Liver (tissue), 9 donors: ENCODE data around the gene EPM2A. TPM values are rescaled to one million over a fixed set of nuclear protein-coding genes. Genes with fewer than 3 reads are reported as not detected.

Experiments
- DNase-seq: peaks from one replicate; pipeline ENCODE4 v3.0.0-alpha.2; 2017; ENCODE audit warnings: low spot score
- H3K27ac ChIP-seq, 2 donors: one replicate each; pipeline ENCODE4 v1.7.0; 2013; ENCODE audit warnings: inconsistent platforms in 2 of 2, low read length in 2 of 2, control low read depth in 1 of 2, low read depth in 1 of 2, mild to moderate bottlenecking in 1 of 2
- H3K27me3 ChIP-seq, 4 donors: one replicate each; pipeline versions ENCODE4 v1.6.1 to v1.7.0; 2013; ENCODE audit warnings: low read length in 3 of 4, inconsistent platforms in 1 of 4, mild to moderate bottlenecking in 1 of 4, moderate library complexity in 1 of 4; ENCODE audit not compliant: control insufficient read depth in 4 of 4, insufficient read depth in 4 of 4
- H3K36me3 ChIP-seq, 4 donors: one replicate each; pipeline versions ENCODE4 v1.6.1 to v1.7.0; 2013; ENCODE audit warnings: low read length in 3 of 4, mild to moderate bottlenecking in 3 of 4, low read depth in 1 of 4, moderate library complexity in 1 of 4; ENCODE audit not compliant: control insufficient read depth in 4 of 4, insufficient read depth in 3 of 4
- H3K4me1 ChIP-seq, 4 donors: one replicate each; pipeline versions ENCODE4 v1.6.1 to v1.7.0; 2013; ENCODE audit warnings: low read length in 3 of 4, mild to moderate bottlenecking in 3 of 4, moderate library complexity in 1 of 4; ENCODE audit not compliant: control insufficient read depth in 4 of 4, insufficient read depth in 4 of 4
- H3K4me3 ChIP-seq, 3 donors: one replicate each; pipeline versions ENCODE4 v1.6.1 to v1.7.0; 2013; ENCODE audit warnings: low read length in 3 of 3, control low read depth in 1 of 3, low read depth in 1 of 3, mild to moderate bottlenecking in 1 of 3
- H3K9ac ChIP-seq, 2 donors: one replicate each; pipeline ENCODE4 v1.7.0; 2013; ENCODE audit warnings: low read length in 2 of 2, mild to moderate bottlenecking in 2 of 2, moderate library complexity in 2 of 2, control low read depth in 1 of 2, low read depth in 1 of 2
- H3K9me3 ChIP-seq, 4 donors: one replicate each; pipeline versions ENCODE4 v1.6.1 to v1.7.0; 2013; ENCODE audit warnings: low read length in 3 of 4; ENCODE audit not compliant: control insufficient read depth in 4 of 4
- ATF3 ChIP-seq: IDR thresholded peaks from 2 replicates; pipeline ENCODE4 v1.6.1; 2016; ENCODE audit warnings: antibody characterized with exemption
- EGR1 ChIP-seq, 2 donors: IDR thresholded peaks; 2 replicates each; pipeline ENCODE4 v1.6.1; 2016 to 2018; ENCODE audit warnings: antibody characterized with exemption in 2 of 2, low read depth in 2 of 2
- FOXA1 ChIP-seq: IDR thresholded peaks from 2 replicates; pipeline ENCODE4 v1.6.1; 2016; ENCODE audit warnings: antibody characterized with exemption
- FOXA2 ChIP-seq: IDR thresholded peaks from 2 replicates; pipeline ENCODE4 v1.6.1; 2016; ENCODE audit warnings: antibody characterized with exemption
- GABPA ChIP-seq, 2 donors: IDR thresholded peaks in 1 of 2; conservative IDR thresholded peaks in 1 of 2; 2 replicates each; pipeline ENCODE4 v1.6.1; 2016; ENCODE audit warnings: antibody characterized with exemption in 2 of 2, mild to moderate bottlenecking in 1 of 2, moderate library complexity in 1 of 2
- HNF4A ChIP-seq, 2 donors: conservative IDR thresholded peaks; 2 replicates each; pipeline ENCODE4 v1.6.1; 2016; ENCODE audit warnings: antibody characterized with exemption in 2 of 2, mild to moderate bottlenecking in 2 of 2
- HNF4G ChIP-seq: IDR thresholded peaks from 2 replicates; pipeline ENCODE4 v1.6.1; 2016; ENCODE audit warnings: antibody characterized with exemption
- JUND ChIP-seq, 2 donors: IDR thresholded peaks; 2 replicates each; pipeline ENCODE4 v1.6.1; 2016; ENCODE audit warnings: antibody characterized with exemption in 2 of 2
- MAX ChIP-seq: IDR thresholded peaks from 2 replicates; pipeline ENCODE4 v1.6.1; 2016; ENCODE audit warnings: antibody characterized with exemption
- NR2F2 ChIP-seq: IDR thresholded peaks from 2 replicates; pipeline ENCODE4 v1.6.1; 2016; ENCODE audit warnings: antibody characterized with exemption
- RAD21 ChIP-seq, 2 donors: IDR thresholded peaks; 2 replicates each; pipeline ENCODE4 v1.6.1; 2016; ENCODE audit warnings: antibody characterized with exemption in 2 of 2, mild to moderate bottlenecking in 2 of 2
- REST ChIP-seq: IDR thresholded peaks from 2 replicates; pipeline ENCODE4 v1.6.1; 2016; ENCODE audit warnings: antibody characterized with exemption, mild to moderate bottlenecking
- RXRA ChIP-seq, 2 donors: IDR thresholded peaks; 2 replicates each; pipeline ENCODE4 v1.6.1; 2017 to 2018; ENCODE audit warnings: antibody characterized with exemption in 2 of 2, mild to moderate bottlenecking in 1 of 2
- SP1 ChIP-seq: IDR thresholded peaks from 2 replicates; pipeline ENCODE4 v1.6.1; 2018; ENCODE audit warnings: antibody characterized with exemption, mild to moderate bottlenecking
- TAF1 ChIP-seq: conservative IDR thresholded peaks from 2 replicates; pipeline ENCODE4 v1.6.1; 2016; ENCODE audit warnings: antibody characterized with exemption, mild to moderate bottlenecking
- YY1 ChIP-seq: IDR thresholded peaks from 2 replicates; pipeline ENCODE4 v1.6.1; 2016; ENCODE audit warnings: antibody characterized with exemption, mild to moderate bottlenecking
- WGBS: extraction: QIAGEN DNeasy Blood & Tissue Kit; methylation state at CpG from one replicate; pipeline ENCODE4 v1.1.7; 2013; 5-methylcytosine and 5-hydroxymethylcytosine counted together
- polyA plus RNA-seq, 2 donors: library from polyadenylated mRNA; stranded (reverse) in 1 of 2; unstranded in 1 of 2; fragments of 200-250 nt in 1 of 2; fragments of >200 nt in 1 of 2; fragmentation: Nextera tagmentation in 1 of 2; extraction: Ambion mirVana in 1 of 2; gene quantifications; one replicate each; pipeline versions ENCODE4 v1.2.1 to v1.2.3, GENCODE V29; 2013 to 2015
- total RNA-seq, 2 donors: library from RNA; depleted of rRNA; stranded (reverse); fragments of >200 nt; gene quantifications; one replicate each; pipeline ENCODE4 v1.2.3, GENCODE V29; 2014
- TF ChIP-seq, protein P1 (sequence below): IDR thresholded peaks from 2 replicates; pipeline ENCODE4 v1.6.1; 2016; ENCODE audit warnings: antibody characterized with exemption
- TF ChIP-seq, protein P2 (sequence below): fragments of 150-350 bp; IDR thresholded peaks from 2 replicates; pipeline ENCODE4 v1.5.1; 2017; ENCODE audit warnings: improper control_type of control experiment, low read depth, low read length; ENCODE audit not compliant: missing input control
- donor health status: healthy.
- donor health status: healthy.
- donor health status: healthy.
- donor health status: healthy.
- donor health status: healthy.

Gene EPM2A
- total and polyA plus RNA-seq, 4 donors, result 3.7 to 13.0 (median 5.1) TPM

DNA sequence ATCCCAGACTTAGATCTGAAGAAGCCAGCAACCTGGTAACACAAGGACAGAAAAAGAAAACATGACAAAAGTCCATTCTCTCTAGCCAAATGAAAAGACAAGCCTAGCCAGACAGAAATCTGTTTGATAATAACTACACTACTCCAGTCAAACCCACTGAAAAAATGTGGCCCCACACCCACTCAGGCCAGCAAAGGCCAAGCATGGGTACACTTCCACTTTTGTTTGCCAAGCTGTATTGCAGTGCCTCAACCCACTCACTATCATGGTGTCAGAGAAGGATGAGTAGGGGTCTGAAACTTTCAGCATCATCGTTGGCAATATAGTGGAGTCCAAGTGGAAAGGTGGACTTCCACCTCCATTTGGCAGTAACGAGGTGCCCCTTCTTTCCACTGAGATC is 45.8 kb downstream of the EPM2A start:
- TF ChIP-seq RAD21 (IDR thresholded peaks at IDR 0.05) (no peak), SP1 (no peak), REST (no peak), HNF4A (conservative IDR thresholded peaks at IDR 0.05) (no peak), TAF1 (no peak), HNF4G (no peak), GABPA (IDR thresholded peaks at IDR 0.05 in 1 of 2, conservative IDR thresholded peaks at IDR 0.05 in 1 of 2) (no peak), YY1 (no peak), NR2F2 (no peak), MAX (no peak), RXRA (IDR thresholded peaks at IDR 0.05) (no peak), EGR1 (IDR thresholded peaks at IDR 0.05; ENCODE audit: low read depth in 2 of 2) (no peak), JUND (IDR thresholded peaks at IDR 0.05) (no peak), FOXA2 (no peak), FOXA1 (no peak), ATF3 (no peak)
- TF ChIP-seq, protein P1, sequence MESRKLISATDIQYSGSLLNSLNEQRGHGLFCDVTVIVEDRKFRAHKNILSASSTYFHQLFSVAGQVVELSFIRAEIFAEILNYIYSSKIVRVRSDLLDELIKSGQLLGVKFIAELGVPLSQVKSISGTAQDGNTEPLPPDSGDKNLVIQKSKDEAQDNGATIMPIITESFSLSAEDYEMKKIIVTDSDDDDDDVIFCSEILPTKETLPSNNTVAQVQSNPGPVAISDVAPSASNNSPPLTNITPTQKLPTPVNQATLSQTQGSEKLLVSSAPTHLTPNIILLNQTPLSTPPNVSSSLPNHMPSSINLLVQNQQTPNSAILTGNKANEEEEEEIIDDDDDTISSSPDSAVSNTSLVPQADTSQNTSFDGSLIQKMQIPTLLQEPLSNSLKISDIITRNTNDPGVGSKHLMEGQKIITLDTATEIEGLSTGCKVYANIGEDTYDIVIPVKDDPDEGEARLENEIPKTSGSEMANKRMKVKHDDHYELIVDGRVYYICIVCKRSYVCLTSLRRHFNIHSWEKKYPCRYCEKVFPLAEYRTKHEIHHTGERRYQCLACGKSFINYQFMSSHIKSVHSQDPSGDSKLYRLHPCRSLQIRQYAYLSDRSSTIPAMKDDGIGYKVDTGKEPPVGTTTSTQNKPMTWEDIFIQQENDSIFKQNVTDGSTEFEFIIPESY, result no peak
- TF ChIP-seq, protein P2, sequence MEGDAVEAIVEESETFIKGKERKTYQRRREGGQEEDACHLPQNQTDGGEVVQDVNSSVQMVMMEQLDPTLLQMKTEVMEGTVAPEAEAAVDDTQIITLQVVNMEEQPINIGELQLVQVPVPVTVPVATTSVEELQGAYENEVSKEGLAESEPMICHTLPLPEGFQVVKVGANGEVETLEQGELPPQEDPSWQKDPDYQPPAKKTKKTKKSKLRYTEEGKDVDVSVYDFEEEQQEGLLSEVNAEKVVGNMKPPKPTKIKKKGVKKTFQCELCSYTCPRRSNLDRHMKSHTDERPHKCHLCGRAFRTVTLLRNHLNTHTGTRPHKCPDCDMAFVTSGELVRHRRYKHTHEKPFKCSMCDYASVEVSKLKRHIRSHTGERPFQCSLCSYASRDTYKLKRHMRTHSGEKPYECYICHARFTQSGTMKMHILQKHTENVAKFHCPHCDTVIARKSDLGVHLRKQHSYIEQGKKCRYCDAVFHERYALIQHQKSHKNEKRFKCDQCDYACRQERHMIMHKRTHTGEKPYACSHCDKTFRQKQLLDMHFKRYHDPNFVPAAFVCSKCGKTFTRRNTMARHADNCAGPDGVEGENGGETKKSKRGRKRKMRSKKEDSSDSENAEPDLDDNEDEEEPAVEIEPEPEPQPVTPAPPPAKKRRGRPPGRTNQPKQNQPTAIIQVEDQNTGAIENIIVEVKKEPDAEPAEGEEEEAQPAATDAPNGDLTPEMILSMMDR, result no peak
- H3K4me1 ChIP-seq, result no peaks in the 10 kb centered on the region
- H3K36me3 ChIP-seq, result no peaks in the 10 kb centered on the region
- H3K27me3 ChIP-seq, result no peaks in the 10 kb centered on the region
- no peak for DNase-seq
- H3K27ac ChIP-seq, result no peak overlapping the region
- WGBS, result 95% methylated on average over 2 of the region's 2 CpGs
- H3K9ac ChIP-seq, result no peak overlapping the region
- no peaks in the 10 kb centered on the region for H3K9me3 ChIP-seq
- H3K4me3 ChIP-seq, result no peak overlapping the region
